OCI-LY7 (cell line): Measurements from ENCODE around the gene USH1G. TPM values are rescaled to one million over a fixed set of nuclear protein-coding genes. Genes with fewer than 3 reads are reported as not detected.

ENCODE experiments used
- BruUV-seq: library from RNA; stranded (reverse); fragments of 400-500 nt; replicated peaks from 2 replicates; lab custom pipeline; 2021; lab: Mats Ljungman, UMichigan
- CTCF ChIA-PET: fragments of 300-600 bp; sonication (Branson Sonifier 250); formaldehyde crosslinking; loops from one replicate; lab custom pipeline; 2022; ENCODE audit warnings: antibody characterized with exemption; ENCODE audit not compliant: unreplicated experiment; lab: Charles Lee
- POLR2A ChIA-PET: fragments of 300-600 bp; sonication (Branson Sonifier 250); formaldehyde crosslinking; loops from one replicate; lab custom pipeline; 2022; ENCODE audit warnings: antibody characterized with exemption; lab: Charles Lee
- DNase-seq: peaks from one replicate; pipeline ENCODE4 v3.0.0-alpha.2; 2015; ENCODE audit warnings: low spot score
- H2AFZ ChIP-seq: fragments of 200-600 bp; sonication (generic), shearing (Covaris generic); 2 replicates; pipeline ENCODE4 v1.6.1; 2014; ENCODE audit warnings: mild to moderate bottlenecking, antibody characterized with exemption, low read length, moderate library complexity
- H3K27ac ChIP-seq: fragments of 200-600 bp; sonication (generic); 2 replicates; pipeline ENCODE4 v1.5.1; 2014; ENCODE audit warnings: mixed run types, low read depth, mild to moderate bottlenecking, moderate library complexity, low read length, inconsistent platforms; ENCODE audit not compliant: poor library complexity, severe bottlenecking
- H3K36me3 ChIP-seq: fragments of 200-600 bp; sonication (generic); 2 replicates; pipeline ENCODE4 v1.6.1; 2014; ENCODE audit warnings: mild to moderate bottlenecking, antibody characterized with exemption, low read length, moderate library complexity, mixed read lengths; ENCODE audit not compliant: insufficient read depth
- H3K4me1 ChIP-seq: fragments of 200-600 bp; sonication (generic); 2 replicates; pipeline ENCODE4 v1.5.1; 2014; ENCODE audit warnings: mild to moderate bottlenecking, low read length; ENCODE audit not compliant: insufficient read depth, poor library complexity, severe bottlenecking
- H3K4me2 ChIP-seq: fragments of 200-600 bp; sonication (generic); 2 replicates; pipeline ENCODE4 v1.6.1; 2014; ENCODE audit warnings: mild to moderate bottlenecking, low read length
- H3K4me3 ChIP-seq: fragments of 200-600 bp; sonication (generic); 2 replicates; pipeline ENCODE4 v1.5.1; 2014; ENCODE audit warnings: mild to moderate bottlenecking, low read depth, low read length; ENCODE audit not compliant: poor library complexity, severe bottlenecking
- H3K79me2 ChIP-seq: fragments of 200-600 bp; sonication (generic); 2 replicates; pipeline ENCODE4 v1.6.1; 2016; ENCODE audit warnings: low read depth, mild to moderate bottlenecking, low read length, moderate library complexity, mixed read lengths; ENCODE audit not compliant: insufficient read depth
- H3K9me2 ChIP-seq: fragments of 200-600 bp; sonication (generic); 2 replicates; pipeline ENCODE4 v1.6.1; 2016; ENCODE audit warnings: mild to moderate bottlenecking, low read length, mixed read lengths; ENCODE audit not compliant: insufficient read depth
- H3K9me3 ChIP-seq: fragments of 200-600 bp; sonication (generic); 2 replicates; pipeline ENCODE4 v1.6.1; 2014; ENCODE audit warnings: mild to moderate bottlenecking, mixed run types, low read length, mixed read lengths
- H4K20me1 ChIP-seq: fragments of 200-600 bp; sonication (generic); 2 replicates; pipeline ENCODE4 v1.6.1; 2014; ENCODE audit warnings: mild to moderate bottlenecking, antibody characterized with exemption, low read length, moderate library complexity, mixed read lengths; ENCODE audit not compliant: insufficient read depth
- EZH2phosphoT487 ChIP-seq: fragments of 200-600 bp; sonication (generic); IDR thresholded peaks from 2 replicates; pipeline ENCODE4 v1.6.1; 2018; ENCODE audit warnings: low read depth, borderline replicate concordance, mild to moderate bottlenecking, mixed run types, antibody characterized with exemption, low read length, moderate library complexity, mixed read lengths
- intact Hi-C: fragments of 100-400 bp; cut with micrococcal nuclease; formaldehyde crosslinking; loops from one replicate; pipeline ENCODE4 v1.10.0; 2022; ENCODE audit not compliant: unreplicated experiment
- total RNA-seq, 2 experiments: library from RNA; depleted of rRNA in 1 of 2; stranded (reverse); fragments of >200 nt in 1 of 2; shearing (Covaris generic) in 1 of 2; gene quantifications; 2 replicates each; pipeline ENCODE4 v1.2.3, GENCODE V29; 2014 to 2022
- TF ChIP-seq, protein P1 (sequence below): fragments of 200-600 bp; sonication (generic); conservative IDR thresholded peaks from 2 replicates; pipeline ENCODE4 v1.5.1; 2014; ENCODE audit warnings: mild to moderate bottlenecking, antibody characterized with exemption, low read length, moderate library complexity, mixed read lengths

USH1G gene
- total RNA-seq, 2 experiments from 2014 or later = not detected

DNA sequence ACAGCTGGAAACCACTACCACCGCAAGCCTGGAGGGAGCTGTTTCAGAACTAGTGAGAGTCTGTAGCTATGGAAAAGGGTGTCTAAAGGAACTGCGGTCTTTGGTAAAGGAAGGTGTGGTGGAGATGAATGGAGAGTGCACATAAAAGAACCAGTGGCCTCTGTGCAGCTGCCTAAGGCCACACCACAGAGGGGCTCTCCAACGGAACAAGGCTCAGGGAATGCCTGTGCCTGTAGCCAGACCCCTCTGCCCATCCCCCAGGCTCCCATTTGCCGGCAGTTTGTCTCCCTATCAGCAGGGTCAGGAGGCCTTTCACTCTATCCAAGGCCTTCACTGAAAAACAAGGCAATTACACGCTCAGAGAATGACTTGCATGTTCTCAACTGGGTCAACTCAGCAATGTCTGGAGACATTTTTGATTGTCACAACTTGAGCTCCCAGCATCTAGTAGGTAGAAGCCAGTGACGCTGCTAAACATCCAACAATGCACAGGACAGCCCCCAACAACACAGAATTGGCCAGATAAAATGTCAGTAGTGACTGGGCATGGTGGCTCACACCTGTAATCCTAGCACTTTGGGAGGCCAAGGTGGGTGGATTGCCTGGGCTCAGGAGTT lies 47.0 kb downstream of the USH1G start:
- DNase-seq = no peak
- POLR2A ChIA-PET = no interaction called here
- no peak overlapping the region for H2AFZ ChIP-seq

DNA sequence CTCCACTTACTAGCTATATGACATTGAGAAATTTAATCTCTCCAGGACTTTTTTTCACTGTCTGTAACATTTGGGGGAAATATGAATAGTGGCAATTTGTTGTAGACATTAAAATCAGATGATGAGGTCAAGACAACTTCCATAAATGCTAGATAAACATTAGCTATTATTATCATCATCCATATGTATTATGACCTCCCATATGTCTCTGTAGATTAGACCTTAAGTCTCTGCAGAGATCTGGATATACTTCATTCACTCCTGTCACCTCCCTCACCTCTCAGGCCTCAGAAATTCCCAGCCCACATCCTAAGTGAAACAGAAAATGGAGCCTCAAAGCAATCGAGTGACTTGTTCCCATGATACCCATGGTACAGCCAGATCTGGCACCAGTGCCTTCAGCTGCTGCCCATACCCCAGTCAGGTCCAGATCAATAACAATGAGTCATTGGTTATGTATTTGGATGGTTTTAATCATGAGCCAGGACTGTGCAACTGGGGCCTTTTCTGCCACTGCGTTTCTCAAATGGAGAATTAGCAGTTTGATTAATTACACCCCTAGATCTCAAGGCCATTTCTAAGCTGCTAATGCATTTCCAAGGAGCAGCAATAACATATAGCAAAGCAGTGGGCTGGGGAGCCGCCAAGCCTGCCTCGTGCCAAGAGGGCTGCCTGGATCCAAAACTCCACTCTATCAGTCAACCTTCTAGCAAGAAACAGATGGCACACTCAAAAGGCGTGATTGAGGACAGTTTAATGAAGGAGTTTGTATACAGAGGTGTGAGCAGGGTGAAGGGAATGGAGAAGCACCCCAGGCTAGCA lies 47.7 kb downstream of the USH1G start:
- no TSS peak for BruUV-seq
- Histone ChIP-seq H3K9me2 (no peaks in the 10 kb centered on the region), H3K4me1 (peaks cover 24% of the 10 kb centered on the region), H3K79me2 (no peaks in the 10 kb centered on the region), H3K4me2 (no peak overlapping the region), H4K20me1 (no peaks in the 10 kb centered on the region), H3K27ac (no peak overlapping the region), H2AFZ (no peak overlapping the region), H3K9me3 (no peaks in the 10 kb centered on the region), H3K36me3 (no peaks in the 10 kb centered on the region), H3K4me3 (no peak overlapping the region)
- ChIA-PET CTCF (interaction anchor here (0.6 kb wide), 1 partner anchor 86 kb away, joined by 4 read pairs; no protein-coding TSS in a partner anchor), POLR2A (interaction anchor here (0.9 to 1.2 kb wide), 4 partner anchors 13 to 185 kb away, joined by 3 to 6 read pairs (median 3); no protein-coding TSS in a partner anchor)
- TF ChIP-seq EZH2phosphoT487 = no peak
- TF ChIP-seq, protein P1, sequence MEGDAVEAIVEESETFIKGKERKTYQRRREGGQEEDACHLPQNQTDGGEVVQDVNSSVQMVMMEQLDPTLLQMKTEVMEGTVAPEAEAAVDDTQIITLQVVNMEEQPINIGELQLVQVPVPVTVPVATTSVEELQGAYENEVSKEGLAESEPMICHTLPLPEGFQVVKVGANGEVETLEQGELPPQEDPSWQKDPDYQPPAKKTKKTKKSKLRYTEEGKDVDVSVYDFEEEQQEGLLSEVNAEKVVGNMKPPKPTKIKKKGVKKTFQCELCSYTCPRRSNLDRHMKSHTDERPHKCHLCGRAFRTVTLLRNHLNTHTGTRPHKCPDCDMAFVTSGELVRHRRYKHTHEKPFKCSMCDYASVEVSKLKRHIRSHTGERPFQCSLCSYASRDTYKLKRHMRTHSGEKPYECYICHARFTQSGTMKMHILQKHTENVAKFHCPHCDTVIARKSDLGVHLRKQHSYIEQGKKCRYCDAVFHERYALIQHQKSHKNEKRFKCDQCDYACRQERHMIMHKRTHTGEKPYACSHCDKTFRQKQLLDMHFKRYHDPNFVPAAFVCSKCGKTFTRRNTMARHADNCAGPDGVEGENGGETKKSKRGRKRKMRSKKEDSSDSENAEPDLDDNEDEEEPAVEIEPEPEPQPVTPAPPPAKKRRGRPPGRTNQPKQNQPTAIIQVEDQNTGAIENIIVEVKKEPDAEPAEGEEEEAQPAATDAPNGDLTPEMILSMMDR = no peak
- intact Hi-C loops = no loop called here
- DNase-seq = no peak

More for the DNA sequence above, 47.0 kb downstream of the USH1G start:
- Histone ChIP-seq H4K20me1 (no peaks in the 10 kb centered on the region), H3K4me3 (no peak overlapping the region), H3K9me2 (no peaks in the 10 kb centered on the region), H3K27ac (no peak overlapping the region), H3K4me2 (no peak overlapping the region), H3K79me2 (no peaks in the 10 kb centered on the region), H3K36me3 (no peaks in the 10 kb centered on the region), H3K4me1 (peaks cover 23% of the 10 kb centered on the region), H3K9me3 (no peaks in the 10 kb centered on the region)
- CTCF ChIA-PET = no interaction called here
- no TSS peak for BruUV-seq
- intact Hi-C loops = no loop called here
- TF ChIP-seq EZH2phosphoT487 = no peak
- TF ChIP-seq, protein P1 = no peak
